SJCRH30 (cell line): Measurements from ENCODE around the gene LYZL1. TPM values are rescaled to one million over a fixed set of nuclear protein-coding genes. Genes with fewer than 3 reads are reported as not detected.
"Not testable (repeated sequence)": the region's sequence is repeated elsewhere in the genome, so short reads cannot be mapped to it uniquely, and the experiment has no call there.

Experiments
- DNase-seq, 2 experiments: peaks; one replicate each; pipeline ENCODE4 v3.0.0-alpha.2; 2015 to 2020
- H3K27ac ChIP-seq: fragments of 250-450 bp; sonication (Bioruptor Pico); 2 replicates; pipeline ENCODE4 v1.5.1; 2020; ENCODE audit warnings: mild to moderate bottlenecking, moderate library complexity
- H3K27me3 ChIP-seq: fragments of 250-450 bp; sonication (Bioruptor Pico); 2 replicates; pipeline ENCODE4 v1.5.1; 2020; ENCODE audit warnings: mild to moderate bottlenecking, moderate library complexity
- H3K36me3 ChIP-seq: fragments of 250-450 bp; sonication (Bioruptor Pico); 2 replicates; pipeline ENCODE4 v1.5.1; 2020; ENCODE audit warnings: mild to moderate bottlenecking, moderate library complexity
- H3K4me1 ChIP-seq: fragments of 250-450 bp; sonication (Bioruptor Pico); 2 replicates; pipeline ENCODE4 v1.5.1; 2020; ENCODE audit warnings: mild to moderate bottlenecking, moderate library complexity
- H3K4me3 ChIP-seq: fragments of 250-450 bp; sonication (Bioruptor Pico); 2 replicates; pipeline ENCODE4 v1.5.1; 2020; ENCODE audit warnings: mild to moderate bottlenecking, moderate library complexity
- H3K9me3 ChIP-seq: fragments of 250-450 bp; sonication (Bioruptor Pico); replicated peaks from 2 replicates; pipeline ENCODE4 v1.5.1; 2020; ENCODE audit warnings: mild to moderate bottlenecking, moderate library complexity
- total RNA-seq: library from RNA; depleted of rRNA; stranded (reverse); fragments of >200 nt; shearing (Covaris generic); gene quantifications from 2 replicates; pipeline ENCODE4 v1.2.3, GENCODE V29; 2014

Gene LYZL1
- total RNA-seq, 1 experiment from 2014 or later, result not detected

- Histone ChIP-seq H3K36me3 (no peaks in the 10 kb centered on the region), H3K4me1 (peaks cover 8% of the 10 kb centered on the region; the same call in 1 of the 2 replicates), H3K27me3 (no peaks in the 10 kb centered on the region), H3K4me3 (no peak overlapping the region), H3K27ac (no peak overlapping the region), H3K9me3 (no peaks in the 10 kb centered on the region)
- DNase-seq, result no peak
Measured at GRCh38 chr10:29346296-29347001, 57.6 kb downstream of the LYZL1 start.

- DNase-seq, result no peak
- H3K27me3 ChIP-seq, result no peaks in the 10 kb centered on the region
- H3K4me1 ChIP-seq, result peaks cover 8% of the 10 kb centered on the region; the same call in 1 of the 2 replicates
- no peaks in the 10 kb centered on the region for H3K36me3 ChIP-seq
- H3K4me3 ChIP-seq, result no peak overlapping the region
- H3K9me3 ChIP-seq, result no peaks in the 10 kb centered on the region
- no peak overlapping the region for H3K27ac ChIP-seq
Measured at GRCh38 chr10:29348836-29349235, 60.0 kb downstream of the LYZL1 start.

GRCh38 chr10:29353305-29353704 is 64.4 kb downstream of the LYZL1 start:
- Histone ChIP-seq H3K4me3 (no peak overlapping the region), H3K36me3 (no peaks in the 10 kb centered on the region), H3K4me1 (no peaks in the 10 kb centered on the region), H3K9me3 (no peaks in the 10 kb centered on the region), H3K27ac (no peak overlapping the region), H3K27me3 (no peaks in the 10 kb centered on the region)
- no peak for DNase-seq

GRCh38 chr10:29353887-29354561 is 65.2 kb downstream of the LYZL1 start:
- H3K27me3 ChIP-seq, result no peaks in the 10 kb centered on the region
- no peak for DNase-seq
- no peak overlapping the region for H3K27ac ChIP-seq
- no peaks in the 10 kb centered on the region for H3K9me3 ChIP-seq
- H3K4me1 ChIP-seq, result no peaks in the 10 kb centered on the region
- no peak overlapping the region for H3K4me3 ChIP-seq
- H3K36me3 ChIP-seq, result no peaks in the 10 kb centered on the region

- H3K36me3 ChIP-seq, result no peaks in the 10 kb centered on the region
- no peak overlapping the region for H3K27ac ChIP-seq
- no peak for DNase-seq
- no peaks in the 10 kb centered on the region for H3K9me3 ChIP-seq
- no peak overlapping the region for H3K4me3 ChIP-seq
- no peaks in the 10 kb centered on the region for H3K4me1 ChIP-seq
- no peaks in the 10 kb centered on the region for H3K27me3 ChIP-seq
Measured at GRCh38 chr10:29355411-29355991, 66.6 kb downstream of the LYZL1 start.

- Histone ChIP-seq H3K27ac (no peak overlapping the region), H3K9me3 (no peaks in the 10 kb centered on the region), H3K36me3 (no peaks in the 10 kb centered on the region), H3K27me3 (no peaks in the 10 kb centered on the region), H3K4me1 (no peaks in the 10 kb centered on the region), H3K4me3 (no peak overlapping the region)
- no peak for DNase-seq
Measured at GRCh38 chr10:29356931-29357330, 68.1 kb downstream of the LYZL1 start.

- Histone ChIP-seq H3K36me3 (no peaks in the 10 kb centered on the region), H3K4me1 (no peaks in the 10 kb centered on the region), H3K27ac (no peak overlapping the region), H3K9me3 (no peaks in the 10 kb centered on the region), H3K27me3 (no peaks in the 10 kb centered on the region), H3K4me3 (no peak overlapping the region)
- no peak for DNase-seq
Measured at GRCh38 chr10:29358010-29358616, 69.2 kb downstream of the LYZL1 start.

- H3K4me3 ChIP-seq, DNase-seq, H3K27ac ChIP-seq, H3K36me3 ChIP-seq, H3K9me3 ChIP-seq, H3K27me3 ChIP-seq, H3K4me1 ChIP-seq: not testable (repeated sequence)
Measured at GRCh38 chr10:29360215-29360853, 71.5 kb downstream of the LYZL1 start.
